ENCODE results near the gene FIBCD1.
"Not testable (repeated sequence)": the region's sequence is repeated elsewhere in the genome, so short reads cannot be mapped to it uniquely, and the experiment has no call there.

FIBCD1 gene

GRCh38 chr9:130972957-130973685, 34.1 kb upstream of the FIBCD1 start:
- no peak for DNase-seq

DNA sequence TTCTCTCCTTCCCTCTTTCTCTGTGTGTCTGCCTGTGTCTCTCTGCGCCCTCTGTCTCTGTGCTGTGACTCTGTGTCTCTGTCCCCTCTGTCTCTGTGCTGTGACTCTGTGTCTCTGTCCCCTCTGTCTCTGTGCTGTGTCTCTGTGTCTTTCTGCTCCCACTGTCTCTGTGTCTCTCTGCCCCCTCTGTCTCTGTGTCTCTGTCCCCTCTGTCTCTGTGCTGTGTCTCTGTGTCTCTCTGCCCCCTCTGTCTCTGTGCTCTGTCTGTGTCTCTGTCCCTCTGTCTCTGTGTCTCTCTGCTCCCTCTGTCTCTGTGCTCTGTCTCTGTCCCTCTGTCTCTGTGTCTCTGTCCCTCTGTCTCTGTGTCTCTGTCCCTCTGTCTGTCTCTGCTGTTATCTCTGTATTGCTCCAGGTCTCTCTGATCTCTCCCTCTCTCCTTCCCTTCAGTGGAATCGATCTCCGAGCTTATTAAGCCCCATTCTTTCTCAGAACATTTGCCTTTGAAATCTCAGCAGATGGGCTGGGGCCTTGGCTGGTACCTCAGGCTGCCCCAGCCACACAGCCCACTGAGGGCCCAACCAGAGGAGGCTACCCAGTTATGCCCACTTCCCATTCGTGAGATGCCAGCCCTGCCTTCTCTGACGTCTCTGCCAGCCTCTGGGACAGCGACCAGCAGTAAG, 33.4 kb upstream of the FIBCD1 start:
- no peak for DNase-seq

GRCh38 chr9:130971294-130971849, 32.3 kb upstream of the FIBCD1 start:
- no peak for DNase-seq

- DNase-seq: no peak
Observed at GRCh38 chr9:130970855-130971254, 31.8 kb upstream of the FIBCD1 start.

- no peak for DNase-seq
Observed at GRCh38 chr9:130970052-130970451, 31.0 kb upstream of the FIBCD1 start.

DNA sequence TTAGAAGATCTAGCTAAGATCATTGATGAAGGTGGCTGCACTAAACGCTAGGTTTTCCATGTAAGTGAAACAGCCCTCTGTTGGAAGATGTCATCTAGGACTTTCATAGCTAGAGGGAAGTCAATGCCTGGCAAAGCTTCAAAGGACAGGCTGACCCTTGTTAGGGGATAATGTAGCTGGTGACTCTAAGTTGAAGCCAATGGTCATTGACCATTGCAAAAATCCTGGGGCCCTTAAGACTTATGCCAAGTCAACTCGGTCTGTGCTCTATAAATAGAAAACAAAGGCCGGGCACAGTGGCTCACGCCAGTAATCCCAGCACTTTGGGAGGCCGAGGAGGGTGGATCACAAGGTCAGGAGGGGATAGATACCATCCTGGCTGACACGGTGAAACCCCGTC, 26.6 kb upstream of the FIBCD1 start:
- no peak for DNase-seq

- no peak for DNase-seq
Observed at GRCh38 chr9:130963916-130964315, 24.9 kb upstream of the FIBCD1 start.

- DNase-seq: no peak
Observed at GRCh38 chr9:130963337-130963908, 24.4 kb upstream of the FIBCD1 start.

GRCh38 chr9:130962418-130963316, 23.6 kb upstream of the FIBCD1 start:
- no peak for DNase-seq

GRCh38 chr9:130961511-130962300, 22.7 kb upstream of the FIBCD1 start:
- DNase-seq: no peak

DNA sequence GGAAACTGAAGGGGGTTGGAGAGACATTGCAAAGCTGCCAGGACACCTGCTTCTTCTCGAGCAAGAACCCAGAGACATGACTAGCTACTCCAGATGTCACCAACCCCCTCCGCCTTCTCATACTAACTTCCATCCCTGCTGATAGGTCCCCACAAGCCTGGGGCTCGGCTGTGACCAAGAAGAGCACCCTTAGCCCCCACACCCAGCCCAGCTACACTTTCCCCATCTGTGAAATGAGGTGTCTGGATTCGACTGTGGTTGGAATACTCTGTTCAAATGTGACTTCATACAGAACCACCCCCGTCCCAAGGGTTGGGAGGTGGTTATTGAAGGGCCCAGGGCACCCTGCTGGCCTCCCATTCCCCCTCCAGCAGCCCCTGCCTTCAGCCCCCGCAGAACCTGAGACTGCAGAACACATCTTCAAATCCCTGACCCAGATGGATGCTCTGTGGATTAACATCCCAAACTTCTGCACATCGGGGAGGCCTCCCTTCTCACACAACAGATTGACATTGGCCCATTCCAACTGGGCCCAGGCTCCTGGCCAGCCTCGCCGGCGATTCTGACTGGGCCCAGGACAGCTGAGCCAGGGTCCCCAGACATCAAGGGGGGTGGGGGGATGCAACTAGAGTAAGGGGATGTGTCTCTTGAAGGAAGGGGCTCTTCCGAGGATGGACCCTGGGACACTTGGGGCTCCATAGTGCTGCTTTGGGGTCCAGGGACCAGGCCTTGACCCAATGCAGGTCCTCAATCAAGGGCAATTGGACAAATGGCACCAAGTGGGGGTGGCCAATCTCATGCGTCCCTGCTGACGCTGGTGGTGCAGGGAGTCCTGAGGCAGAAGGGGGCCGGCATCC, 21.7 kb upstream of the FIBCD1 start:
- DNase-seq: no peak

DNA sequence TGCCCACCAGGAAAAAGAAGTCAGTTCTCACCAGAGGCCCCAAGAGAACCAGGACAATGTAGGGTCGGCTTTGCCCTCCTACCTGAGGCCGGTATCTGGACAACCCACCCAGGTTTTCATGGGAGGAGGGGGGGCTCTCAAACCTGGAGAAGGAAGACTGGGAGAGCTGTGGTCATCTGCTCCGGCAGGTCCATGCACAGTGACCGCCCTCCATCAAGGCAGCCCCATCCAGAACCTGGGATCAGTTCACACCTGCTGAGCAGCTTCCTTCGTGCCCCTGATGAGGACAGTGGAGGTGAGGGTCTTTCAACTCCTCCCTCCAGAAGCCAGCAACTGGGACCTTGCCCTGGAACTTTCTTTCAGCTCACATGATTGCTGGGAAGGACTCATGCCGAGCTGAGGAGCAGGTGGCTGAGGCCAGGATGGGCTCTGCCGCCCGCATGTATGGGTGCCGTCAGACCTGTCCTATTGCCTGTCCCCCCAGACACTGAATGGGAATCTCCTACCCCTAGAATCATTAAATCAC, 20.8 kb upstream of the FIBCD1 start:
- no peak for DNase-seq

DNA sequence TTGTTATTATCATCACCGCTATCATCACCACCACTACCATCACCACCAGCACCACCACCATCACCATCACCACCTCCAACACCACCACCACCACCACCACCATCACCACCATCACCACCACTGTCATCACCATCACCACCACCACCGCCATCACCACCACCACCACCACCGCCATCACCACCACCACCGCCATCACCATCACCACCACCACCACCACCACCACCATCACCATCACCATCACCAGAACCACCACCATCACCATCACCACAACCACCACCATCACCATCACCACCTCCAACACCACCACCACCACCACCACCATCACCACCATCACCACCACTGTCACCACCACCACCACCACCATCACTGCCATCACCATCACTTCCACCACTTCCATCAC, 19.5 kb upstream of the FIBCD1 start:
- not testable (repeated sequence) for DNase-seq

GRCh38 chr9:130957451-130958203, 18.6 kb upstream of the FIBCD1 start:
- no peak for DNase-seq

GRCh38 chr9:130956636-130957450, 17.8 kb upstream of the FIBCD1 start:
- DNase-seq: no peak

GRCh38 chr9:130955947-130956621, 17.0 kb upstream of the FIBCD1 start:
- DNase-seq: no peak

DNA sequence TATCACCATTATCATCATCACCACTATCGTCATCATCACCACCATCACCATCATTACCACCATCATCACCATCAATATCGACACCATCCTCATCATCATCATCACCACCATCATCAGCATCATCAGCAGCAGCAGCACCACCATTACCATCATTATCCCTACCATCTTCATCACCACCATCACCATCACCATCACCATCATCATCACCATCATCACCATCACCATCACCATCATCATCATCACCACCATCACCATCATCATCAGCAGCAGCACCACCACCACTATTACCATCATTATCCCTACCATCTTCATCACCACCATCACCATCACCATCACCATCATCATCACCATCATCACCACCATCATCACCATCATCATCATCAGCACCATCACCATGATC, 15.9 kb upstream of the FIBCD1 start:
- DNase-seq: not testable (repeated sequence)

- DNase-seq: no peak
Observed at GRCh38 chr9:130954317-130954716, 15.3 kb upstream of the FIBCD1 start.

Data from activated naive CD4-positive, alpha-beta T cell treated with Interleukin-2 at 50 U/mL for 16 hours (primary cell).